Right lobe of liver (tissue), 6 donors: ENCODE data around the gene TNS1. TPM values are rescaled to one million over a fixed set of nuclear protein-coding genes. Genes with fewer than 3 reads are reported as not detected.

Experiments used
- ATAC-seq, 4 donors: fragments of 200-7000 bp; cut with Tn5 transposase; one replicate each; pipeline ENCODE4 v1.9.1; 2020; ENCODE audit warnings: mild to moderate bottlenecking in 4 of 4, moderate library complexity in 4 of 4
- DNase-seq, 3 donors: peaks; one replicate each; pipeline ENCODE4 v3.0.0-alpha.2; 2020
- H3K27ac ChIP-seq, 3 donors: fragments of 200-600 bp; one replicate each; pipeline ENCODE4 v1.8.0; 2022
- H3K27me3 ChIP-seq, 2 donors: fragments of 200-600 bp; one replicate each; pipeline ENCODE4 v1.8.0; 2022
- H3K36me3 ChIP-seq, 4 donors: fragments of 200-600 bp; sonication (generic) in 1 of 4; one replicate each; pipeline versions ENCODE4 v1.5.1 to v1.8.0; 2017 to 2022; ENCODE audit warnings: control low read depth in 1 of 4
- H3K4me1 ChIP-seq, 4 donors: fragments of 200-600 bp; sonication (generic) in 1 of 4; one replicate each; pipeline versions ENCODE4 v1.5.1 to v1.8.0; 2017 to 2022; ENCODE audit warnings: control low read depth in 1 of 4
- H3K4me3 ChIP-seq, 3 donors: fragments of 200-600 bp; one replicate each; pipeline ENCODE4 v1.8.0; 2022
- H3K9me3 ChIP-seq, 4 donors: fragments of 200-600 bp; sonication (generic) in 1 of 4; one replicate each; pipeline versions ENCODE4 v1.5.1 to v1.8.0; 2017 to 2022; ENCODE audit warnings: control low read depth in 1 of 4
- POLR2A ChIP-seq: fragments of 450-650 bp; IDR thresholded peaks from one replicate; pipeline ENCODE4 v1.6.1; 2017; ENCODE audit warnings: antibody characterized with exemption, mild to moderate bottlenecking
- WGBS: methylation state at CpG from one replicate; pipeline ENCODE4 v1.1.6; 2018; ENCODE audit warnings: low coverage, low lambda C conversion rate; ENCODE audit not compliant: insufficient coverage; ENCODE audit errors: missing lambda C conversion rate; 5-methylcytosine and 5-hydroxymethylcytosine counted together
- intact Hi-C, 2 donors: fragments of 100-400 bp; cut with DNase I; formaldehyde crosslinking; loops; one replicate each; pipeline versions ENCODE4 v1.11.2 to v1.14.1; 2022
- total RNA-seq, 6 experiments: library from RNA; depleted of rRNA in 2 of 6; stranded (reverse); fragments of >200 nt in 2 of 6; fragmentation: NEBNext Ultra II Directional in 3 of 6; extraction: Animal tissue kit (Norgen Biotek cat#: 25700) in 3 of 6; gene quantifications; one replicate each; pipeline versions ENCODE4 v1.1.0 to v1.2.4, GENCODE V29; 2016 to 2023
- TF ChIP-seq, protein P1 (sequence below), 4 donors: fragments of 200-600 bp in 3 of 4; fragments of 450-650 bp in 1 of 4; IDR thresholded peaks; one replicate each; pipeline versions ENCODE4 v1.5.1 to v1.8.0; 2016 to 2022; ENCODE audit warnings: antibody characterized with exemption in 4 of 4, mild to moderate bottlenecking in 2 of 4
- donor health status: DM: no; HTN: yes; CAD: no.
- donor health status: DM: no; HTN: no; CAD: no.
- donor health status: DM: no; HTN: no; CAD: no.
- donor health status: DM: no; HTN: yes; CAD: no.
- donor health status: DM: no; HTN: yes; CAD: no.

TNS1 gene
- total RNA-seq, 6 experiments from 2014 or later = 68.4 to 209 (median 99.2) TPM

DNA sequence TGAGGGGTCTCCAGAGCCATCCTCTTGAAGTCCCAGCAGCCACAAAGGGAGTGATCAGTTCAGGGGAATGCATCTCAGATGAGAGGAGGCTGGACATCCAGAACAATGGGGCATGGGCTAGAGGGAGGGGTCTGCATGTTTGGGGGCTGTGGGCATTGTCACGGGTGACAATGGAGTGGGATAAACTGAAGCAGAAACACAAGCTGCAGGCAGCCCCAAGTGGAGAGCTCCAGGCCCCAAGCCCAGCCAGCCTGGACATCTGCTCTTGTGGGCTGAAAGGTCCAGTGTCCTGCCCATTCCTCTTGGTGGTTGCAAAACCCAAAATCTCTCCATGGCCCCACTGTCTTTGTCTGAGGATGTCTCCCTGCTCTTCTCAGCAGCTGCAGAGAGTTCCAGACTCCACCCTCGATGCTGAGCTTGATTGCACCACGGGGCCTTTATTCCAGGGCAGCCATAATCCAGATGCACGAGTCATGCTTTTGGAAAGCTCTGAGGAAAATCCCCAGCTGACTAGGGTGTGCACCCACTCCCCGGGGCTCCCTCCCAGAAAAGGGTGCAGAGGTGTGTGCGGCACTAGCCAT lies 149.4 kb downstream of the TNS1 start:
- 68% methylated on average over 5 of the region's 6 CpGs for WGBS
- Histone ChIP-seq H3K27ac (no peak overlapping the region), H3K4me3 (no peak overlapping the region), H3K4me1 (no peaks in the 10 kb centered on the region), H3K27me3 (no peaks in the 10 kb centered on the region), H3K36me3 (peaks cover 0 to 56% (median 18%) of the 10 kb centered on the region in 4 donors), H3K9me3 (no peaks in the 10 kb centered on the region)
- ATAC-seq (no peak), DNase-seq (no peak)
- TF ChIP-seq POLR2A = no peak
- TF ChIP-seq, protein P1, sequence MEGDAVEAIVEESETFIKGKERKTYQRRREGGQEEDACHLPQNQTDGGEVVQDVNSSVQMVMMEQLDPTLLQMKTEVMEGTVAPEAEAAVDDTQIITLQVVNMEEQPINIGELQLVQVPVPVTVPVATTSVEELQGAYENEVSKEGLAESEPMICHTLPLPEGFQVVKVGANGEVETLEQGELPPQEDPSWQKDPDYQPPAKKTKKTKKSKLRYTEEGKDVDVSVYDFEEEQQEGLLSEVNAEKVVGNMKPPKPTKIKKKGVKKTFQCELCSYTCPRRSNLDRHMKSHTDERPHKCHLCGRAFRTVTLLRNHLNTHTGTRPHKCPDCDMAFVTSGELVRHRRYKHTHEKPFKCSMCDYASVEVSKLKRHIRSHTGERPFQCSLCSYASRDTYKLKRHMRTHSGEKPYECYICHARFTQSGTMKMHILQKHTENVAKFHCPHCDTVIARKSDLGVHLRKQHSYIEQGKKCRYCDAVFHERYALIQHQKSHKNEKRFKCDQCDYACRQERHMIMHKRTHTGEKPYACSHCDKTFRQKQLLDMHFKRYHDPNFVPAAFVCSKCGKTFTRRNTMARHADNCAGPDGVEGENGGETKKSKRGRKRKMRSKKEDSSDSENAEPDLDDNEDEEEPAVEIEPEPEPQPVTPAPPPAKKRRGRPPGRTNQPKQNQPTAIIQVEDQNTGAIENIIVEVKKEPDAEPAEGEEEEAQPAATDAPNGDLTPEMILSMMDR (IDR thresholded peaks at IDR 0.05) = no peak
- intact Hi-C loops = no loop called here

DNA sequence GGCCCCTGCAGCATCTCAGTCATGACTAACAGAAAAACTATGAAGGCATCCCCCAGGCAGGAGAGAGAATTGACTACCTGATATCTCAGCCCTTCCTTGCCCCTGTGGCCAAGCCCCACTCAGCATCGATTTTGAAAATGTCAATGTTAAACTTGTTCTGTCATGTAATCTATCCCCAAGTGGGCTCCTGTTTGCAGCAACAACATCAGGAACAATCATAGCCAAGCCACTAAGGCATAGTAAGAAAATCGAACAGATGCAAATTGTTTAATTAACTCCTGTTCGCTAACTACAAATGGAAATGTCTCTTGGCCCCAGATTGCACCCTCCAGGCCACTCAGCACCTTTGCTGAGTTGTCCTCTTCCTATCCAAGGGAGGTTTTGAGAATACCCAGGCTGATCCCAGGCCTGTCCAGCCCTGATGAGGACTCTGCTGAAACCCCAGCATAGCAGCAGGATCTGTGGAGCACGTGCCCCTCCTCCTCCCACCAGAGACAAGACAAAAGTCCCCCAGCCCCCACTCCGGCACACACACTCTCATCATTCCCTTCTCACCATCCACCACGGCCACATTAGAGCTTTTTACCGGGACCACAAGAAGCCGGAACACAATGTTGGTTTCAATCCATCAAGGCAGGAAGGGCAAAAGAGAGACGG lies 150.1 kb downstream of the TNS1 start:
- Histone ChIP-seq H3K9me3 (no peaks in the 10 kb centered on the region), H3K36me3 (peaks cover 0 to 61% (median 21%) of the 10 kb centered on the region in 4 donors), H3K4me1 (no peaks in the 10 kb centered on the region), H3K27me3 (no peaks in the 10 kb centered on the region), H3K4me3 (no peak overlapping the region), H3K27ac (no peak overlapping the region)
- no peak for TF ChIP-seq POLR2A
- TF ChIP-seq, protein P1 (IDR thresholded peaks at IDR 0.05) = no peak
- 59% methylated on average over 7 of the region's 9 CpGs for WGBS
- no peak for DNase-seq
- intact Hi-C loops = no loop called here
- no peak for ATAC-seq

DNA sequence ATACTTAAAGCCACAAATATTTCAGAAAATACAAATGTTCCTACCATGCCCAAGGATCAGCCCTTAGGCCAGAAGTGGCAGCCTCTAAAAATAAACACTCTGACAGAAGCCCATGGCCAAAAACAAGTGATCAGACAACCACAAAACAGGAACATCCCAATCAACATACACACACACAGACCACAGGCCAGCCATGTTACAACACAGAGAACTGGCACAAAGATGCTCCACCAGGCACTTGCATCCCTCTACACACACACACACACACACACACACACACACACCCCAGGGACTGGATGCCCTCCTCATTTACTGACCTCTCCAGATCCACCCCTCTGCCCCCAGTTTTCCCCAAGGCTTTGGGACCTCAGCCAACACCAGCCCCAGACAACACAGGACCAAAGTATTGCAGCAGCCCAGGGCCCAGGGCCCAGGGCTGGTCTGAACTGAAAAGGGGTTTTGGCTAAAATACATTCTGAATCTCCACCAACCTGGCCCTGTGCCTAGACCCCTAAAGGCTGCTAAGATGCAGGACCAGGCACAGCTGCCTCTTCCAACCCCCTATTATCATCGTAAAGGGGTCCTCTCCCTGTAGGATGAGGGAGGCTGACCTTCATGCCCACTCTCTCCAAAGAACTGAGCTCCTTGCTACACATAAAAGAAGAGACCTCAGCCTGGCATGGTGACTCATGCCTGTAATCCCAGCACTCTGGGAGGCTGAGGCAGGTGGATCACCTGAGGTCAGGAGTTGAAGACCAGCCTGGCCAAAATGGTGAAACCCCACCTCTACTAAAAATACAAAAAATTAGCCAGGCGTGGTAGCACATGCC lies 151.4 kb downstream of the TNS1 start:
- DNase-seq = no peak
- Histone ChIP-seq H3K9me3 (no peaks in the 10 kb centered on the region), H3K36me3 (peaks cover 0 to 61% (median 28%) of the 10 kb centered on the region in 4 donors), H3K27me3 (no peaks in the 10 kb centered on the region), H3K27ac (no peak overlapping the region), H3K4me1 (no peaks in the 10 kb centered on the region), H3K4me3 (no peak overlapping the region)
- WGBS = 100% methylated on average over 1 of the region's 2 CpGs
- TF ChIP-seq POLR2A = no peak
- TF ChIP-seq, protein P1 (IDR thresholded peaks at IDR 0.05) = no peak
- no peak for ATAC-seq
- intact Hi-C loops = no loop called here

DNA sequence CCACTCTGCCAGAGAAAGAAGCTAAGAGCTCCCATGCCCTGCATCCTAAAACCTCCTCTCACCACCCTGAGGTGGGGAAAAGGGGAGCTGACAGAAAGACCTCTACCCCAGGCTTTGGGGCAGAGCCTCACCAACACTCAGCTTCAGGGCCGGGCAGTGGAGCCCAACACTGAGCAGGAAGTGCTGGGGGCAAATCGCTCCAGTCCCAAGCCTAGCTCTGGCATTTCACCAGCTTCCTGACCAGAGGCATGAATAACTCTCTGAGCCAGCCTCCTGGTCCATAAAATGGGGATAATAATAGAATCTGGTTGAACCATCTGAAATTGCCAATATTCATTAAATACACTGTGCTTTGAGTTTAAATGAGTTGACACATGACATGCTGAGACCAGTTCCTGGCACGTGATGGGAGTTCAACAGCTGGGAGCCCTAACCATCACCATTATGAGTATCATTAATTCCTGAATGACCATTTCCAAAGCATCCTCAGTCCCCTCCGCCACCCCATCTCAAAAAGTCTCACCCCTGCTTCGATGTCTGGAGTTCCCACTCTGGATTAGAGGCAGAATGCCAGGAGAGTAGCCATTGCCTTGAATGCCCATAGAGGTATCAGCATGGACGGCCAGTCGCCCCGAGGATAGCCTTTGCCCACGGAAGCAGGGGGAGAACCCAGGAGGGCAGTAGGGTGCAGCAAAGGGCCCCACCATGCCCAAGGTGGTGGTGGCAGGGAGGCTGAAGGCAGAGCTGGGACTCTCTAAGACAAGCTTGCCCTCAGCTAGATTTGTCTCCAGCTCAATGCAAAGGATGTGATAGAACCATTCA lies 153.4 kb downstream of the TNS1 start:
- Histone ChIP-seq H3K27me3 (no peaks in the 10 kb centered on the region), H3K9me3 (no peaks in the 10 kb centered on the region), H3K27ac (no peak overlapping the region), H3K4me1 (no peaks in the 10 kb centered on the region), H3K4me3 (no peak overlapping the region), H3K36me3 (peaks cover 0 to 52% (median 29%) of the 10 kb centered on the region in 4 donors)
- DNase-seq = no peak
- no peak for ATAC-seq
- intact Hi-C loops = no loop called here
- 92% methylated on average over 1 of the region's 9 CpGs for WGBS
- TF ChIP-seq POLR2A = no peak
- TF ChIP-seq, protein P1 (IDR thresholded peaks at IDR 0.05) = no peak
